ENCODE data around the gene CT83.

DNA sequence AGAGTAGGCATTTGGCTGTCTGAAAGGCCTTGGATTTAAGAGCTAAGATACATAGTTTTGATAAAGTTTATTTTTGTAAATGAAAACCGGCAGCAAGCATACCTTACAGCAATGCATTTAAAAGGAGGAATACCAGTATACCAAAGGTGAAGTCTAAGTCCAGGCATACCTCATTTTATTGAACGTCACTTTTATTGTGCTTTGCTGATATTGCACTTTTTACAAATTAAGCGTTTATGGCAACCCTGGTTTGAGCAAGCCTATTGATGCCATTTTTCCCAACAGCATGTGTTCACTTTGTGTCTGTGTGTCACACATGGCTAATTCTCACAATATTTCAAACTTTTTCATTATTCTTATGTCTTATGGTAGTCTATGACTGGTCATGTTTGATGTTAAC lies 34.8 kb downstream of the CT83 start:
- TF ChIP-seq, protein P1, sequence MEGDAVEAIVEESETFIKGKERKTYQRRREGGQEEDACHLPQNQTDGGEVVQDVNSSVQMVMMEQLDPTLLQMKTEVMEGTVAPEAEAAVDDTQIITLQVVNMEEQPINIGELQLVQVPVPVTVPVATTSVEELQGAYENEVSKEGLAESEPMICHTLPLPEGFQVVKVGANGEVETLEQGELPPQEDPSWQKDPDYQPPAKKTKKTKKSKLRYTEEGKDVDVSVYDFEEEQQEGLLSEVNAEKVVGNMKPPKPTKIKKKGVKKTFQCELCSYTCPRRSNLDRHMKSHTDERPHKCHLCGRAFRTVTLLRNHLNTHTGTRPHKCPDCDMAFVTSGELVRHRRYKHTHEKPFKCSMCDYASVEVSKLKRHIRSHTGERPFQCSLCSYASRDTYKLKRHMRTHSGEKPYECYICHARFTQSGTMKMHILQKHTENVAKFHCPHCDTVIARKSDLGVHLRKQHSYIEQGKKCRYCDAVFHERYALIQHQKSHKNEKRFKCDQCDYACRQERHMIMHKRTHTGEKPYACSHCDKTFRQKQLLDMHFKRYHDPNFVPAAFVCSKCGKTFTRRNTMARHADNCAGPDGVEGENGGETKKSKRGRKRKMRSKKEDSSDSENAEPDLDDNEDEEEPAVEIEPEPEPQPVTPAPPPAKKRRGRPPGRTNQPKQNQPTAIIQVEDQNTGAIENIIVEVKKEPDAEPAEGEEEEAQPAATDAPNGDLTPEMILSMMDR (IDR thresholded peaks at IDR 0.05 in 4 of 5, conservative IDR thresholded peaks at IDR 0.05 in 1 of 5) = no peak
- no peak for TF ChIP-seq POLR2A (IDR thresholded peaks at IDR 0.05)
